ENCODE measurements around the gene FRMD4B. TPM values are rescaled to one million over a fixed set of nuclear protein-coding genes. Genes with fewer than 3 reads are reported as not detected.

FRMD4B gene
- total and polyA plus RNA-seq, 2 donors (not counting 3 experiments of a cell fraction or from before 2014, with no cell fraction given) = 66.4 to 89.7 TPM

GRCh38 chr3:69142797-69143454, 243.0 kb downstream of the FRMD4B start:
- no peaks in the 10 kb centered on the region for H3K9me3 ChIP-seq (replicated peaks; ENCODE audit: control insufficient read depth, insufficient read depth, low read length)
- no peaks in the 10 kb centered on the region for H3K79me2 ChIP-seq (ENCODE audit: control insufficient read depth, insufficient read depth, low read length)
- no peak overlapping the region for H2AFZ ChIP-seq (ENCODE audit: low read depth, low read length)
- H3K27me3 ChIP-seq (ENCODE audit: control insufficient read depth in 2 of 2, insufficient read depth in 2 of 2, low read length in 2 of 2) = no peaks in the 10 kb centered on the region
- no peaks in the 10 kb centered on the region for H3K4me1 ChIP-seq (ENCODE audit: control insufficient read depth, extremely low read depth, insufficient read depth, low read length)
- no peaks in the 10 kb centered on the region for H3K36me3 ChIP-seq (ENCODE audit: control insufficient read depth in 2 of 2, extremely low read depth in 1 of 2, insufficient read depth in 2 of 2, low read length in 2 of 2)
- no peaks in the 10 kb centered on the region for H3K9me1 ChIP-seq (replicated peaks; ENCODE audit: control insufficient read depth, extremely low read depth, insufficient read depth, low read length)
- H3K4me2 ChIP-seq (ENCODE audit: insufficient read depth, low read length) = no peak overlapping the region
- no peak overlapping the region for H3K27ac ChIP-seq (ENCODE audit: insufficient read depth, low read depth, low read length)
- FAIRE-seq = no peak
- no TSS peak for BruUV-seq (replicated peaks)
- DNase-seq (ENCODE audit: low read depth, low spot score) = no peak
- H3K9ac ChIP-seq (replicated peaks; ENCODE audit: extremely low read depth, insufficient read depth, low read length) = no peak overlapping the region
- no peaks in the 10 kb centered on the region for H4K20me1 ChIP-seq (replicated peaks; ENCODE audit: control insufficient read depth, extremely low read depth, insufficient read depth, low read length)
- ChIA-PET CTCF (no interaction called here), POLR2A (no interaction called here)
- intact Hi-C loops (cut with micrococcal nuclease) (no loop called here), dilution Hi-C loops (cut with MboI; ENCODE audit: extremely low pct_ligation_motif_present, low sequenced_read_pairs) (no loop called here)
- TF ChIP-seq CTCF (IDR thresholded peaks at IDR 0.05; ENCODE audit: extremely low read depth in 1 of 2, insufficient read depth in 1 of 2, low read depth in 1 of 2, low read length in 2 of 2) = no peak
- no peak for TF ChIP-seq EZH2 (IDR thresholded peaks at IDR 0.05; ENCODE audit: borderline replicate concordance, low read depth, low read length, severe bottlenecking)
- no peak for TF ChIP-seq POLR2AphosphoS5 (IDR thresholded peaks at IDR 0.05; ENCODE audit: insufficient read depth, low read depth, low read length)
- TF ChIP-seq POLR2A (IDR thresholded peaks at IDR 0.05; ENCODE audit: low read depth, low read length) = no peak
- TF ChIP-seq, protein P1, sequence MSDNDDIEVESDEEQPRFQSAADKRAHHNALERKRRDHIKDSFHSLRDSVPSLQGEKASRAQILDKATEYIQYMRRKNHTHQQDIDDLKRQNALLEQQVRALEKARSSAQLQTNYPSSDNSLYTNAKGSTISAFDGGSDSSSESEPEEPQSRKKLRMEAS (IDR thresholded peaks at IDR 0.05; ENCODE audit: insufficient read depth, insufficient read length) = no peak
- no peak for TF ChIP-seq JUN (IDR thresholded peaks at IDR 0.05; ENCODE audit: borderline replicate concordance, insufficient read depth, insufficient read length, low read depth)
- no peak for TF ChIP-seq FOS (IDR thresholded peaks at IDR 0.05; ENCODE audit: borderline replicate concordance, insufficient read depth, low read length)
- no peak for TF ChIP-seq MYC (IDR thresholded peaks at IDR 0.05; ENCODE audit: low read depth, low read length)
- no peak for TF ChIP-seq GATA2 (IDR thresholded peaks at IDR 0.05; ENCODE audit: insufficient read depth, insufficient read length, low read depth, low read length)
- H3K4me3 ChIP-seq (replicated peaks in 1 of 3; ENCODE audit: insufficient read depth in 1 of 3, low read depth in 1 of 3, low read length in 3 of 3) = no peak overlapping the region

Measured in endothelial cell of umbilical vein (primary cell).